GM21825 (cell line): ENCODE measurements around the gene AQP12B.

Experiments used
- ATAC-seq: cut with Tn5 transposase; IDR thresholded peaks from one replicate; pipeline ENCODE4 v1.9.1; 2021; ENCODE audit warnings: mild to moderate bottlenecking, moderate library complexity; ENCODE audit not compliant: unreplicated experiment

AQP12B gene

GRCh38 chr2:240650254-240650965 is 32.3 kb downstream of the AQP12B start:
- ATAC-seq = no peak

DNA sequence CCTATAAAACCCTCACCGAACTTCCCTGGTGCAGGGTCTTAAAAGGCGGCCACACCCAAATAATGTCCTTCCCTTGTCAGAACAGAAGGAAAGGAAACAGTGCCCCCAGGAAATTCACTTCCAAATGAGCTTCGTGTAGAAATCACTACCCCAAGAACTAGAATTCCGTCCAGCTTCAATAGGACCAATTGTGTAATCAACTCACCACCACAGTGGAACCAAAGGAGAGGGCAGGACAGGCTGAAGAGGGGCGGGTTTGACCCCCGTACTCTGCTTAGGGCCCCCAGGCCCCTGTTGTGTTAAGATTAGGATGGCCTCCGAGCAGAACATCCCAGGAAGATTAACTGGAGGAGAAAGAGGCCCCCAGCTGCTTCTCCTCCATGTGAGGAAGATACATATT is 33.4 kb downstream of the AQP12B start:
- ATAC-seq = no peak

GRCh38 chr2:240648650-240649275 is 33.9 kb downstream of the AQP12B start:
- ATAC-seq = no peak

DNA sequence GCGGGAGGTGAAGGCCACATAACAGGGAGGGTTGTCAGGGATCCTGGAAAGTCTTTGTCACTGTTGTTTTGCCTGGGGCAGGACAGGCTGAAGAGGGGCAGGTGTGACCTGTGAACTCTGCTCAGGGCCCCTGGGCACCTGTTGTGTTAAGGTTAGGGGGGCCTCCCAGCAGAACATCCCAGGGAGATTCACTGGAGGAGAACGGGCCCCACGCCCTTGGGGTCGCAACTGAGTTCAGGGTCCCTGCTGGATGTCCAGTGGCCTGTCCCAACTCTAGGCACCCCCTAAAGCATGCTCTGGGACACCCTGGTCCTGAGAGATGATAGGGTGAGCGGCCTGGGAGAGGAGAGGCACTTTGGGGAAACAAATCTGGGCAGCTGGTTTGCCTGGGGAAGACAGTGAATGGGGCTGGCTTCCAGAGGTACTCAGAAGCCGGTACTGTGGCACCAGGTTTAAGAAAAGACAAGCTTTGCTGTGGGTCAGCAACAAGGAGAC is 34.5 kb downstream of the AQP12B start:
- no peak for ATAC-seq

GRCh38 chr2:240647503-240648154 is 35.1 kb downstream of the AQP12B start:
- ATAC-seq = no peak

- ATAC-seq = no peak
These were observed 35.7 kb downstream of the AQP12B start for GRCh38 chr2:240646900-240647502.

- ATAC-seq = no peak
These were observed 36.3 kb downstream of the AQP12B start for GRCh38 chr2:240646176-240646899.

DNA sequence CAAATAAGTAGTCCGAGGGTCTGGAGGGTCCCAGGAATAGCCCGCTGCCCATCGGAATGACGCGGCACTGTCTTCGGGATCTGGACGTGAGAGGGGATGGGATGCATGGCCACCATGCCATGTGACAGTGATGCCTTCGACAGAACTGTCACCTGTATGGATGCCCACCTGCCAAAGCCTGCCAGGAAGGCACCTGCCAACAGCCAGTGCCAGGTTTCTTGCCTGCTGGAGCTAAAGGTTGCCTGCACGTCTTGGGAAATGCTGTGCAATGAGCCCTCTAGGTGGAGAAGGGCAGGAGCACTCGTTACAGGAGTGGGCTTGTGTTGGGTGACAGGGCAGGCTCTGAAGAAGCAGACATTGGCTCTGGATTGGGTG is 36.9 kb downstream of the AQP12B start:
- ATAC-seq = no peak

DNA sequence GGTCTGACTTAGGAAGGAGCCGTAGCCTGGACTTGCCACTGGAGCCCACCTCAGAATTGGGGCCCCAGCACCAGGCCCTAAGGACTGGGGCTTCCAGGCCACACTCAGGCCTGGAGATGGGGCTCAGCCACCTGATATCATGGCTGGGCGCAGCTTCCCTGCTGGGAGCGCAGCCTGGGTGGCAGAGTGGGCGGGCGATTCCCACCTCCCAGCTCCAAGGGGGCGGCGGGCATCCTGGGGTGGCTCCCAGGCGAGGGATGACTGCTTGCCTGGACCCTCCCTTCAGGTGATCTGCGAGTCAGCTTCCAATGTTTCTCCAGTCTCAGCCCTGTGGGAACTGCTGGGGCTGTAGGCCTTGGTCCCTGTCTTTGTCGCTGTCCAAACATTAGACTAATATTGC is 37.3 kb downstream of the AQP12B start:
- no peak for ATAC-seq

DNA sequence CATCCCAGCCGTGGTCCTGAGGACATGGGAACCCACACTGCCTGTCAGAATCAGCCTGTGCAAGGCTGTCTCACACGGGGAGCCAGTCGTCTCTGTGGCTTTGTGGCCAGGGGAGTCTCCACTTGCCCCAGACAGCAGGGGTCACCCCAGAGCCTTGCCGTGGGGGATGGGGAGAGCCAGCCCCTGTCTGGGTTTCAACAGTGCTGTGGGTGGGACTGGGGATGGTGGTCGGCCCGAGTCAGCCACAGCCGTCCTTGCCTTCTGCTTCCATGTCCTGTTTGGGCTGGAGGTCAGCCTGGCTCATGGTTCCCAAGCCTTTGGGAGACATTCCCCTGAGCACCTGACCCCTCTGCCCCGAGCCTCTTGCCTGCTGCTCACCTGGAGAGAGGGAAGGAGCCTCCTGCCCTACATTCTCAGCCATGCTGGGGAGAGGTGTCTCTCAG is 37.8 kb downstream of the AQP12B start:
- ATAC-seq = no peak

DNA sequence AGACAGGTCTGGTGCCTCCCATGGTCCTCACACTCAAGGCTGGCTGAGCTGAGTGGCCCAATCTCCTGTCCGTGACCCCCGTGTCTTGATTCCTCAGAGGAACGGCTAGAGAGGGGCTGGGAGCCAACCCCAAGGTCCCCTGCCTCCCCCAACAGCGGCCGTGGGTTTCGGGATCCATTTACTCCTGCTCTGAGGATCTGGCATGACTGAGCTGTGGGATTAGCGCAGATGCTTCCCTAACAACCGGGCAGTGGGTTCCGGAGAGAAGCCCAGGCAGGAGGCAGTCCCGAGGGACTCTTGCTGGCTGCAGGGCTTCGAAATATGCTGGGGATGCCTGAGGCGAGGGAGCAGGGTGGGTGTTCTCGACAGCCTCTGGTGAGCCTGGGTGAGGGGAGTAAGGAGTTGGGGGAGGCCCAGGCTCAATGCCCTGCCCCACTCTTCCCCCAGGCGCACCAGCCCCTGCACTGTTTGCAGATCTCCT is 38.5 kb downstream of the AQP12B start:
- no peak for ATAC-seq

DNA sequence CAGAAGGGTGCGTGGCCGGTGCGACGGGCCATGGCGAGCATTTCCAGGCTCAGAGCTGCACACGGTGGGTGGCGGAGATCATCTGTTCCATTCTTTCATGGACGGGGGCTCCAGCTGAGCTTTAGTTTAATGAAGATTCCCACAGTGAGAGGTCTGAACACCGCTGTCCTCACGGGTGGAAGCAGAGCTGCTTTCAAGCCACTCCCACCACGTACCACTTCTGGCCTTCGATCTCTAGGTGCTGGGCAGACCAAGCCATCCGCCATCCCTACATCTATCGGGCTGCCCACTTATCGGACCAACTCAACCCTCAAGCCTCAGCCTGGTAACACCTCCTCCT is 38.9 kb downstream of the AQP12B start:
- no peak for ATAC-seq

DNA sequence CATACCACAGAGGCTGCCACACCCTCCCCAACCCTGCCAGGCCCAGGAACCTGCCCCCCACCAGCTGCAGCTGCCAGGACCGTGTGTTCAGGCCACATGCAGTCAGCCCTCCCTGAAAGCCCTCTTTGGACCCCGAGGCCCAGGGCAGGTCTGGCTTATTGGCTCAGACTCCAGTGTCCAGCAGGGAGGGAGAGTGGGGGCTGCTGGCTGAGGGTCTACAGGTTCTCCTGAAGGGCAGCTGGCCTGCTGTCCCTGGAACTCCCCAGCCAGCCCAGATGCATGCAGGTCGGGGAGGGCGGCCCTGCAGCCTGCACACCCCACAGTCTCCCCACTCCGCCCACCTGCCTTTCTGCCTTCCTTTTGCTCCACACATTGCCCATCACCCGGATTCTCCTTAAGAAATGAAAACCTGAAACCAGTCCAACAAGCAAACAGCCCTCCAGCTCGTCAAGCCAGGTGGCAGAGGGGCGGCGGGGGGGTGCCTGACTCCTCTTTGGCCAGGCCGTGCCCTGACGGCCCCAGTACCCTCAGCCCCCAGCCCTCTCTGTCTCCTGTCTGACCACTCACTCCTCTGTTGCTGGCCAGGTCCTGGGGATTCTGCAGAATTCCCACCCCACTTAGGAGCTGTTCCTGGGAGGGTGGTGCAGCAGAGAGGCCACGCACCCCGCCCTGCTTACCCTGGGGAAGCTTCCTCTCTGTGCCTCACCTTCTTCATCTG is 39.4 kb downstream of the AQP12B start:
- ATAC-seq = no peak

GRCh38 chr2:240642806-240643092 is 39.9 kb downstream of the AQP12B start:
- no peak for ATAC-seq

GRCh38 chr2:240642061-240642805 is 40.5 kb downstream of the AQP12B start:
- no peak for ATAC-seq

DNA sequence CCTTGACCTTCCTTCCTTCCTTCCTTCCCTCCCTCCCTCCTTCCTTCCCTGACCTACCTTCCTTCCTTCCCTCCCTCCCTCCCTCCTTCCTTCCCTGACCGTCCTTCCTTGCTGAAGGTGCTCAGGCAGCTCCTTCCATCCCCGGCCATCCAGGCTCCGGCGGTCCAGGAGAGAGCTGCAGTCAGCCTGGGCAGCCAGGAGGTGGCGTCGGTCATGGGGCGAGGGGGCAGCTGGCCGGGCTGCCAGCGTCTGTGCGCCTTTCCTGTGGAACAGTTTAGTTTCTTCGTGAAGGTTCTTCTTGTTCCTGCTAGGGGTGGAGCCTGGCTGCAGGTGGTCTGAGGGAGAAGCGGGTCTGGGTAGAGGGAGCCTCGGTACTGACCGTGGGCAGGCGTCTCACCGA is 41.7 kb downstream of the AQP12B start:
- no peak for ATAC-seq

GRCh38 chr2:240639566-240639965 is 43.1 kb downstream of the AQP12B start:
- no peak for ATAC-seq

DNA sequence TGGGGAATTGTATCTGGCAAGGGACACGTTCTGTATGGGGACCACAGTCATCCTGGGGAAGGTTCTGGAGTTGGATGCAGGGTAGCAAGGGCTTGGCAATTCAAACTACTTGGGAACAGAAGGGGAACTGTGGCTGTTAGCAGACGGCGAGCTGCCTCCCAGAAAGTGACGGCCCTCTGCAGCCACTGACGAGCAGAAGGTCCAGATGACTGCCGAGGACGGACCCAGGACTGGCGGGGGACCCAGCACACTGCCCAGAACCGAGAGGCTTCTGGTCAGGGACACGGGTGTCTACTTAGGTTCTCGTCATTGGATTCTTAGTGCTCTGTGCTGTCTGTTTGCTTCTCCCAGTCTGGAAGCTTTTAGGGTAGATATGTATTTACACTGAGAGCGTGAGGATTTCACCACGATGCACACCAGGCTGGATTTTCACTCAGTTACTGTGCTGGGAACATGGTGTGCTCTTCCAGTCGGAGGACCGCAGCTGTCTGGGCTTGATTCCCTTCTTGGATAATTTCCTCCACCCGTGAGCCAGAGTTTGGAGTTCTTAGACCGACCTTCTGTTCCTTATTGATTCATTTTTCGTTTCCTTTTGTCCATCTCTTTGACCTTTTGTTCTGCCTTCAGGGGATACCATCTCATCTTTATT is 44.0 kb downstream of the AQP12B start:
- no peak for ATAC-seq

DNA sequence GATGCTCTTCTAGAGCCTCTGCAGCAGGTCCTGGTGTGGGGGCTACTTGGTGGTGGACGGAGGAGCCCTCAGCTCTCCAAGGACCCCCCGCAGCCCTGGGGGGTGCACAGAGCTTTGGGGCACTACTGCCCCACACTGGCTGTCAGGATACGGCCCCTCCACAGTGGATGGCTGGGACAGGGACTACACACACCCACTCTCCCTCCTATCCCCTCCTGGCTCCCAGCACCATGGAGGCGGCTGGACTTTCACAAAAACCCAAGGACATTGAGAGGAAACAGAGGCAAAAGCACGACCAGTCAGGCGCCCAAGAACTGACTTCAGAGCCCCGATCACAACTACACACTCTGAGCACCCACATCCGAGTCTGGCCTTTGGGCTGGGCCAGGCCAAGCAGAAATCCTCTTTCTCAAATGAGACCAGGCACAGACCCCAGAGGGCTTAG is 44.8 kb downstream of the AQP12B start:
- ATAC-seq = no peak
